ENCODE data around the gene BRD2. TPM values are rescaled to one million over a fixed set of nuclear protein-coding genes. Genes with fewer than 3 reads are reported as not detected.

Gene BRD2
- total RNA-seq, 1 experiment from 2014 or later = 252 TPM

DNA sequence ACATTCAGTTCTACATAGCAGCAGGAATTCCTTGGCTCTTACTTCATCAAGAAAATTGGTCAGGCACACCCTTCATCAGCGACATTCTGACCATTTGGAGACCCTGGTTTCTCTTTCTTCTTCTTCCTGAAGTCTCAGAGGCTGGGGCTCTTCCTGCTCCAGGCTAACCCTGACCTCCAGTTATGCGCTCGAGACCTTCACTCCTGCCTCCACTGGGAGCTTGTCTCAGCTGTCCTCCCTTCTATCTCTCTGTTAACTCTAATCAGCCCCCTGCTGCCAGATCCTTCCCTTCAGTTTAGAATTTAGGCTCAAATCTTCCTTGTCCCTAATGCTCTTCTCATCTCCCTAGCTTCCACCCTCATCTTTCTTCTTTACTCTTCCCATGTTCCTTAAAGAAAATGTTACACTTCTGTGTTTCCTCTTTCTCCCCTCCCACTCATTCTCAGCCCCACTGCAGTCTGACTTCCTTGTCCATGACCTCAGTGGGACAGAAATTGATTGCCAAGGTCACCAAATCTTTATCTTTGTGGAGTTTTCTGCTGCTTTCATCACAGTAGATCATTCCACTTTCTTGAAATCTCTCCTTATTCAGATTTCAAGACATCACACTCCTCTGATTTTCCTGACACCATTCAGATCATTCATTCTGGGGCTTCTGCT lies 49.4 kb downstream of the BRD2 start:
- Histone ChIP-seq H3K9ac (ENCODE audit: extremely low read depth, insufficient read length, low read length) (no peak overlapping the region), H3K23ac (ENCODE audit: insufficient read length, low read depth, low read length) (no peak overlapping the region), H3K56ac (ENCODE audit: insufficient read length, low read depth, low read length) (no peak overlapping the region), H2BK12ac (ENCODE audit: insufficient read length, low read depth, low read length) (no peak overlapping the region), H4K20me1 (ENCODE audit: control insufficient read depth, insufficient read depth, insufficient read length) (no peaks in the 10 kb centered on the region), H3K9me3 (ENCODE audit: control insufficient read depth, low read depth, low read length) (no peaks in the 10 kb centered on the region), H4K8ac (replicated peaks; ENCODE audit: insufficient read length, low read depth, low read length) (no peak overlapping the region), H2AK5ac (ENCODE audit: insufficient read length, low read length) (no peak overlapping the region), H3K27ac (ENCODE audit: insufficient read length, low read depth, low read length) (no peak overlapping the region), H2BK5ac (ENCODE audit: insufficient read length, low read length) (no peak overlapping the region), H2BK15ac (ENCODE audit: low read depth, low read length) (no peak overlapping the region), H3K4ac (ENCODE audit: low read depth, low read length) (no peak overlapping the region), H3K18ac (ENCODE audit: insufficient read length, low read depth, low read length) (no peak overlapping the region), H3K4me1 (ENCODE audit: insufficient read depth, low read length) (no peaks in the 10 kb centered on the region; the same call in 1 of the 2 replicates), H3K23me2 (ENCODE audit: insufficient read length, low read depth, low read length, poor library complexity, severe bottlenecking) (no peaks in the 10 kb centered on the region), H4K91ac (ENCODE audit: insufficient read length, low read depth, low read length) (no peak overlapping the region), H3K79me1 (ENCODE audit: insufficient read depth, low read depth, low read length, poor library complexity, severe bottlenecking) (no peaks in the 10 kb centered on the region), H3K27me3 (ENCODE audit: insufficient read depth, low read length) (no peaks in the 10 kb centered on the region), H2BK20ac (ENCODE audit: low read depth, low read length, poor library complexity, severe bottlenecking) (no peak overlapping the region), H2AFZ (ENCODE audit: low read length) (no peak overlapping the region), H3K4me2 (ENCODE audit: insufficient read depth, insufficient read length, low read length) (no peak overlapping the region), H3T11ph (ENCODE audit: low read length) (no peak overlapping the region), H3K14ac (ENCODE audit: insufficient read depth, low read length) (no peak overlapping the region), H3K79me2 (ENCODE audit: insufficient read depth, low read length) (no peaks in the 10 kb centered on the region; the same call in 1 of the 2 replicates), H4K5ac (ENCODE audit: insufficient read length, low read depth, low read length) (no peak overlapping the region), H2BK120ac (ENCODE audit: low read depth, low read length, poor library complexity, severe bottlenecking) (no peak overlapping the region)
- Mint-ChIP-seq H3K4me1 (peaks cover 6 to 8% of the 10 kb centered on the region in 2 experiments), H3K27me3 (ENCODE audit: low read depth) (peaks cover 2% of the 10 kb centered on the region; the same call in 1 of the 2 replicates), H3K36me3 (ENCODE audit: insufficient read depth in 1 of 3, low read depth in 3 of 3) (no peaks in the 10 kb centered on the region), H3K27ac (no peak overlapping the region), H3K9me3 (no peaks in the 10 kb centered on the region; a peak in 1 of 5 replicates), H3K4me3 (no peak overlapping the region)
- DNase-seq = no peak
- TF ChIP-seq, protein P1, sequence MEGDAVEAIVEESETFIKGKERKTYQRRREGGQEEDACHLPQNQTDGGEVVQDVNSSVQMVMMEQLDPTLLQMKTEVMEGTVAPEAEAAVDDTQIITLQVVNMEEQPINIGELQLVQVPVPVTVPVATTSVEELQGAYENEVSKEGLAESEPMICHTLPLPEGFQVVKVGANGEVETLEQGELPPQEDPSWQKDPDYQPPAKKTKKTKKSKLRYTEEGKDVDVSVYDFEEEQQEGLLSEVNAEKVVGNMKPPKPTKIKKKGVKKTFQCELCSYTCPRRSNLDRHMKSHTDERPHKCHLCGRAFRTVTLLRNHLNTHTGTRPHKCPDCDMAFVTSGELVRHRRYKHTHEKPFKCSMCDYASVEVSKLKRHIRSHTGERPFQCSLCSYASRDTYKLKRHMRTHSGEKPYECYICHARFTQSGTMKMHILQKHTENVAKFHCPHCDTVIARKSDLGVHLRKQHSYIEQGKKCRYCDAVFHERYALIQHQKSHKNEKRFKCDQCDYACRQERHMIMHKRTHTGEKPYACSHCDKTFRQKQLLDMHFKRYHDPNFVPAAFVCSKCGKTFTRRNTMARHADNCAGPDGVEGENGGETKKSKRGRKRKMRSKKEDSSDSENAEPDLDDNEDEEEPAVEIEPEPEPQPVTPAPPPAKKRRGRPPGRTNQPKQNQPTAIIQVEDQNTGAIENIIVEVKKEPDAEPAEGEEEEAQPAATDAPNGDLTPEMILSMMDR (conservative IDR thresholded peaks at IDR 0.05) = no peak
- no CpG with 5 or more reads among the region's 3 CpGs for WGBS (ENCODE audit: extremely low coverage, insufficient read length, low lambda C conversion rate)
